Measurements from ENCODE around the gene RPUSD4.

Gene RPUSD4

GRCh38 chr11:126189109-126189929 is 22.1 kb downstream of the RPUSD4 start:
- H3K4me1 ChIP-seq (ENCODE audit: insufficient read depth, low read length): no peaks in the 10 kb centered on the region
- H3K36me3 ChIP-seq (ENCODE audit: insufficient read depth, low read depth, low read length): peaks cover 43% of the 10 kb centered on the region
- H3K27ac ChIP-seq (ENCODE audit: low read length): no peak overlapping the region
- no peak overlapping the region for H3K4me3 ChIP-seq (ENCODE audit: low read length)
- no peak overlapping the region for H3K9ac ChIP-seq (ENCODE audit: low read depth, low read length)
- H3K9me3 ChIP-seq (ENCODE audit: insufficient read depth, low read depth, low read length): no peaks in the 10 kb centered on the region
- no peaks in the 10 kb centered on the region for H3K27me3 ChIP-seq (ENCODE audit: insufficient read depth, low read length)

- no peak overlapping the region for H3K27ac ChIP-seq (ENCODE audit: low read length)
- no peak overlapping the region for H3K4me3 ChIP-seq (ENCODE audit: low read length)
- H3K9ac ChIP-seq (ENCODE audit: low read depth, low read length): no peak overlapping the region
- H3K9me3 ChIP-seq (ENCODE audit: insufficient read depth, low read depth, low read length): no peaks in the 10 kb centered on the region
- H3K27me3 ChIP-seq (ENCODE audit: insufficient read depth, low read length): no peaks in the 10 kb centered on the region
- H3K4me1 ChIP-seq (ENCODE audit: insufficient read depth, low read length): no peaks in the 10 kb centered on the region
- H3K36me3 ChIP-seq (ENCODE audit: insufficient read depth, low read depth, low read length): peaks cover 41% of the 10 kb centered on the region
Measured at GRCh38 chr11:126188332-126189108, 22.9 kb downstream of the RPUSD4 start.

- no peaks in the 10 kb centered on the region for H3K4me1 ChIP-seq (ENCODE audit: insufficient read depth, low read length)
- H3K9ac ChIP-seq (ENCODE audit: low read depth, low read length): no peak overlapping the region
- H3K4me3 ChIP-seq (ENCODE audit: low read length): no peak overlapping the region
- no peak overlapping the region for H3K27ac ChIP-seq (ENCODE audit: low read length)
- no peaks in the 10 kb centered on the region for H3K27me3 ChIP-seq (ENCODE audit: insufficient read depth, low read length)
- no peaks in the 10 kb centered on the region for H3K9me3 ChIP-seq (ENCODE audit: insufficient read depth, low read depth, low read length)
- H3K36me3 ChIP-seq (ENCODE audit: insufficient read depth, low read depth, low read length): peaks cover 26% of the 10 kb centered on the region
Measured at GRCh38 chr11:126186708-126187529, 24.5 kb downstream of the RPUSD4 start.

GRCh38 chr11:126186025-126186698 is 25.3 kb downstream of the RPUSD4 start:
- Histone ChIP-seq H3K9ac (ENCODE audit: low read depth, low read length) (no peak overlapping the region), H3K4me1 (ENCODE audit: insufficient read depth, low read length) (no peaks in the 10 kb centered on the region), H3K27ac (ENCODE audit: low read length) (no peak overlapping the region), H3K4me3 (ENCODE audit: low read length) (no peak overlapping the region), H3K9me3 (ENCODE audit: insufficient read depth, low read depth, low read length) (no peaks in the 10 kb centered on the region), H3K27me3 (ENCODE audit: insufficient read depth, low read length) (no peaks in the 10 kb centered on the region), H3K36me3 (ENCODE audit: insufficient read depth, low read depth, low read length) (peaks cover 19% of the 10 kb centered on the region)

- no peaks in the 10 kb centered on the region for H3K9me3 ChIP-seq (ENCODE audit: insufficient read depth, low read depth, low read length)
- no peak overlapping the region for H3K9ac ChIP-seq (ENCODE audit: low read depth, low read length)
Measured at GRCh38 chr11:126185259-126186024, 26.0 kb downstream of the RPUSD4 start.

GRCh38 chr11:126182787-126183445 is 28.5 kb downstream of the RPUSD4 start:
- Histone ChIP-seq H3K36me3 (ENCODE audit: insufficient read depth, low read depth, low read length) (peaks cover 5% of the 10 kb centered on the region; the same call in 1 of the 2 replicates), H3K4me3 (ENCODE audit: low read length) (no peak overlapping the region), H3K9ac (ENCODE audit: low read depth, low read length) (no peak overlapping the region), H3K27me3 (ENCODE audit: insufficient read depth, low read length) (no peaks in the 10 kb centered on the region), H3K4me1 (ENCODE audit: insufficient read depth, low read length) (no peaks in the 10 kb centered on the region), H3K9me3 (ENCODE audit: insufficient read depth, low read depth, low read length) (no peaks in the 10 kb centered on the region), H3K27ac (ENCODE audit: low read length) (no peak overlapping the region)

More at GRCh38 chr11:126185259-126186024, 26.0 kb downstream of the RPUSD4 start:
- H3K4me1 ChIP-seq (ENCODE audit: insufficient read depth, low read length): no peaks in the 10 kb centered on the region
- no peak overlapping the region for H3K4me3 ChIP-seq (ENCODE audit: low read length)
- peaks cover 12% of the 10 kb centered on the region; the same call in 1 of the 2 replicates for H3K36me3 ChIP-seq (ENCODE audit: insufficient read depth, low read depth, low read length)
- H3K27ac ChIP-seq (ENCODE audit: low read length): no peak overlapping the region
- H3K27me3 ChIP-seq (ENCODE audit: insufficient read depth, low read length): no peaks in the 10 kb centered on the region

- Histone ChIP-seq H3K36me3 (ENCODE audit: insufficient read depth, low read depth, low read length) (peaks cover 5% of the 10 kb centered on the region; the same call in 1 of the 2 replicates), H3K27me3 (ENCODE audit: insufficient read depth, low read length) (no peaks in the 10 kb centered on the region), H3K4me1 (ENCODE audit: insufficient read depth, low read length) (no peaks in the 10 kb centered on the region), H3K9me3 (ENCODE audit: insufficient read depth, low read depth, low read length) (no peaks in the 10 kb centered on the region), H3K4me3 (ENCODE audit: low read length) (no peak overlapping the region), H3K9ac (ENCODE audit: low read depth, low read length) (no peak overlapping the region), H3K27ac (ENCODE audit: low read length) (no peak overlapping the region)
Measured at GRCh38 chr11:126181939-126182730, 29.3 kb downstream of the RPUSD4 start.

- Histone ChIP-seq H3K9ac (ENCODE audit: low read depth, low read length) (no peak overlapping the region), H3K9me3 (ENCODE audit: insufficient read depth, low read depth, low read length) (no peaks in the 10 kb centered on the region), H3K27ac (ENCODE audit: low read length) (no peak overlapping the region), H3K4me3 (ENCODE audit: low read length) (no peak overlapping the region), H3K36me3 (ENCODE audit: insufficient read depth, low read depth, low read length) (no peaks in the 10 kb centered on the region), H3K27me3 (ENCODE audit: insufficient read depth, low read length) (no peaks in the 10 kb centered on the region), H3K4me1 (ENCODE audit: insufficient read depth, low read length) (no peaks in the 10 kb centered on the region)
Measured at GRCh38 chr11:126176853-126177470, 34.5 kb downstream of the RPUSD4 start.

- H3K9ac ChIP-seq (ENCODE audit: low read depth, low read length): no peak overlapping the region
- no peaks in the 10 kb centered on the region for H3K36me3 ChIP-seq (ENCODE audit: insufficient read depth, low read depth, low read length)
- no peaks in the 10 kb centered on the region for H3K9me3 ChIP-seq (ENCODE audit: insufficient read depth, low read depth, low read length)
- no peak overlapping the region for H3K27ac ChIP-seq (ENCODE audit: low read length)
- H3K4me1 ChIP-seq (ENCODE audit: insufficient read depth, low read length): no peaks in the 10 kb centered on the region
- H3K27me3 ChIP-seq (ENCODE audit: insufficient read depth, low read length): no peaks in the 10 kb centered on the region
- H3K4me3 ChIP-seq (ENCODE audit: low read length): no peak overlapping the region
Measured at GRCh38 chr11:126175393-126175792, 36.1 kb downstream of the RPUSD4 start.

All from iPS-20b (cell line).